Caco-2 (cell line): Measurements from ENCODE around the gene GGT5. TPM values are rescaled to one million over a fixed set of nuclear protein-coding genes. Genes with fewer than 3 reads are reported as not detected.

ENCODE experiments used
- BruUV-seq: library from RNA; stranded (reverse); fragments of 400-500 nt; replicated peaks from 2 replicates; lab custom pipeline; 2021; lab: Mats Ljungman, UMichigan
- CTCF ChIA-PET: fragments of 300-600 bp; sonication (Branson Sonifier 250); formaldehyde crosslinking; loops from one replicate; lab custom pipeline; 2022; ENCODE audit warnings: antibody characterized with exemption; lab: Charles Lee
- POLR2A ChIA-PET: fragments of 300-600 bp; sonication (Branson Sonifier 250); formaldehyde crosslinking; loops from one replicate; lab custom pipeline; 2022; ENCODE audit warnings: antibody characterized with exemption; lab: Charles Lee
- DNase-seq, 2 experiments: peaks; one replicate each; pipeline versions ENCODE4 v3.0.0 to v3.0.0-alpha.2; 2020 to 2022
- H3K27me3 ChIP-seq: replicated peaks from 2 replicates; pipeline ENCODE4 v1.6.0; 2011; ENCODE audit warnings: low read length; ENCODE audit not compliant: control insufficient read depth, insufficient read depth
- H3K36me3 ChIP-seq: 2 replicates; pipeline ENCODE4 v1.5.1; 2011; ENCODE audit warnings: low read length; ENCODE audit not compliant: control insufficient read depth, insufficient read depth
- H3K4me1 ChIP-seq: fragments of 250-450 bp; sonication (Bioruptor Pico); 2 replicates; pipeline ENCODE4 v1.5.1; 2020; ENCODE audit warnings: mild to moderate bottlenecking
- H3K4me3 ChIP-seq: 2 replicates; pipeline ENCODE4 v1.5.1; 2011; ENCODE audit warnings: low read depth, mild to moderate bottlenecking, control low read depth, low read length
- H3K9me3 ChIP-seq: fragments of 250-450 bp; sonication (Bioruptor Pico); 2 replicates; pipeline ENCODE4 v1.5.1; 2020; ENCODE audit warnings: mild to moderate bottlenecking, moderate library complexity
- H3K27ac Mint-ChIP-seq: one replicate; pipeline ENCODE4 v1.8.0; 2022; ENCODE audit warnings: mixed read lengths; ENCODE audit not compliant: unreplicated experiment
- H3K27me3 Mint-ChIP-seq: one replicate; pipeline ENCODE4 v1.8.0; 2022; ENCODE audit warnings: mixed read lengths; ENCODE audit not compliant: insufficient read depth, unreplicated experiment
- H3K36me3 Mint-ChIP-seq: one replicate; pipeline ENCODE4 v1.8.0; 2022; ENCODE audit warnings: mild to moderate bottlenecking, mixed read lengths; ENCODE audit not compliant: insufficient read depth, unreplicated experiment
- H3K4me1 Mint-ChIP-seq: one replicate; pipeline ENCODE4 v1.8.0; 2022; ENCODE audit warnings: low read depth, mixed read lengths; ENCODE audit not compliant: unreplicated experiment
- H3K4me3 Mint-ChIP-seq: one replicate; pipeline ENCODE4 v1.8.0; 2022; ENCODE audit warnings: mild to moderate bottlenecking, moderate library complexity, mixed read lengths; ENCODE audit not compliant: unreplicated experiment
- H3K9me3 Mint-ChIP-seq: one replicate; pipeline ENCODE4 v1.8.0; 2022; ENCODE audit warnings: mixed read lengths; ENCODE audit not compliant: unreplicated experiment
- intact Hi-C: fragments of 100-400 bp; cut with micrococcal nuclease; formaldehyde crosslinking; loops from one replicate; pipeline ENCODE4 v1.10.0; 2022; ENCODE audit not compliant: unreplicated experiment
- total RNA-seq: library from RNA; stranded (reverse); gene quantifications from 2 replicates; pipeline ENCODE4 v1.2.3, GENCODE V29; 2022
- TF ChIP-seq, protein P1 (sequence below), 2 experiments: fragments of 200-600 bp in 1 of 2; IDR thresholded peaks; 1 replicate in 1 of 2; 2 replicates in 1 of 2; pipeline versions ENCODE4 v1.5.1 to v1.8.0; 2011 to 2022; ENCODE audit warnings: antibody characterized with exemption in 1 of 2, control low read depth in 1 of 2, inconsistent platforms in 1 of 2, low read depth in 1 of 2, low read length in 1 of 2, mild to moderate bottlenecking in 1 of 2, moderate library complexity in 1 of 2; ENCODE audit not compliant: insufficient read depth in 1 of 2, severe bottlenecking in 1 of 2, unreplicated experiment in 1 of 2

The GGT5 gene
- total RNA-seq, 1 experiment from 2014 or later = 0.66 TPM

DNA sequence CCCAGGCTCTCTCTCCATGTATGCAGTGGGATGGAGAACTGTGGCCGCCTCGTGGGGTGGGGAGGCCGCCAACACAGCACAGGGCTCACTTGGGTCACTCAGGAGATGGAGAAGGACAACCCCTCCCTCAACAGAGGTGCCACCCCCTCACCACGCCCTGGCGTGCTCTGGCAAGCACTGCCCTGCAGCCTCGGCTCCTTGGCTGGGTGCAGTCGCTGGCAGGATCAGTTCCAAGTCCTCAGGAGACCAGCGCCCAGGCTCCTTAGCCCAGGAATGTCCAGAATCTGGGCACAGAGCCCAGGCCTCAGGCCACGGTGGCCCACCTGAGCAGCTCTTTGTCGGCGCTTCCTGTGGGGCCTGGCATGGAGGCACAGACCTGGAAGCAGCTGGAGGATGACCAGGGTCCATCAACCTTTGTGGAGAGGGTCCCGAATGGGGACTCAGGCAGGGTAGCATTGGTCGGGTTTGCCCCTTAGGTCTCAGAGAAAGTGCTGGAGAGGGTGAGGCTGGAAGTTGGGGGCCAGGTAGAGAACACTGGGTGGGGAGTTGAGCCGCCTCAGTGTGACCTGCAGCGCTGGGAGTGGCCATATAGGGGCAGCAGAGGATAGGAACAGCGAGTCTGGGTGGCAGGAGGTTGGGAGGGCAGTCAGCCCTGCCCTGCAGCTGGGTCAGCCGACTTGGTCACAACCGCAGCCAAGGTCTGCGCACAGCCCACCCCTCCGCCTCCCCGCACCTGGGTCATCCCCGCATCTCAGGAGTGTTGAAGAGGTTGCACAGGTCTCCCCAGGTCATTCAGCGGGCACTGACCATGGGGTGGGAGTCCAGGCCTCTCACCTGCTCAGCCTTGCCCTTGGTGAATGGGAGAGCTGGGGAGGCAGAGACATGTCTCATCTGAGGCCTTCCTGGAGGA lies 55.4 kb downstream of the GGT5 start:
- no peak overlapping the region for H3K4me3 ChIP-seq
- DNase-seq = peak; percentile 69 to 81

DNA sequence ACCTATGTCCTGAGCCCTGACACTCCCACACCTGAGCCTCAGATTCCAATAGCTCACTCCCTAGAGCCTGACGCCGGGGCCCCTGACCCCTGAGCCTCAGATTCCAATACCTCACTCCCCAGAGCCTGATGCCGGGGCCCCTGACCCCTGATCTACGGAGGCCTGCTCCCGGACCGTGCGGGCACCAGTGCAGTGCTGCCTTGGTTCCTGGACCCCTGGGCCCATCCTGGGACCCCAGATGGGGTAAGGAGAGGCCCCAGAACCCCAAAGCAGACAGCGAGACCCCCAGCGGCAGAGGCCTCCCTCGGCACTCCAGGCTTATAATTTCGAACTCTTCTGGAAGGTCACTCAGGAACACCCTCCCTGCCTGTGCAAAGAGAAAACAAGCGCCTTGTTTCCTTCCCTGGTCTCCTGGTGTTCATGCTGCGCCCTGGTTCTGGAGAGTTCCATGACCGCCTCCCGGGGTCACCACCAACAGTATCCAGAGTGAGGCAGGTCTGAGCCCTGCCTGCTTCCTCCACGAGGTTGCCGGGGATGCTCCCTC lies 56.1 kb downstream of the GGT5 start:
- BruUV-seq = no TSS peak
- H3K27me3 Mint-ChIP-seq = no peaks in the 10 kb centered on the region
- no peak overlapping the region for H3K27ac Mint-ChIP-seq
- peaks cover 25% of the 10 kb centered on the region for H3K4me1 Mint-ChIP-seq
- no peaks in the 10 kb centered on the region for H3K9me3 Mint-ChIP-seq
- Histone ChIP-seq H3K4me1 (peaks cover 18% of the 10 kb centered on the region; the same call in 1 of the 2 replicates), H3K4me3 (no peak overlapping the region), H3K36me3 (no peaks in the 10 kb centered on the region), H3K27me3 (no peaks in the 10 kb centered on the region), H3K9me3 (peaks cover 4% of the 10 kb centered on the region; the same call in 1 of the 2 replicates)
- intact Hi-C loops = loop anchor here (1.0 to 2.0 kb wide), 2 partner anchors 59 to 70 kb away; no protein-coding TSS in a partner anchor
- H3K36me3 Mint-ChIP-seq = peaks cover 10% of the 10 kb centered on the region
- DNase-seq = no peak
- no peak overlapping the region for H3K4me3 Mint-ChIP-seq
- TF ChIP-seq, protein P1, sequence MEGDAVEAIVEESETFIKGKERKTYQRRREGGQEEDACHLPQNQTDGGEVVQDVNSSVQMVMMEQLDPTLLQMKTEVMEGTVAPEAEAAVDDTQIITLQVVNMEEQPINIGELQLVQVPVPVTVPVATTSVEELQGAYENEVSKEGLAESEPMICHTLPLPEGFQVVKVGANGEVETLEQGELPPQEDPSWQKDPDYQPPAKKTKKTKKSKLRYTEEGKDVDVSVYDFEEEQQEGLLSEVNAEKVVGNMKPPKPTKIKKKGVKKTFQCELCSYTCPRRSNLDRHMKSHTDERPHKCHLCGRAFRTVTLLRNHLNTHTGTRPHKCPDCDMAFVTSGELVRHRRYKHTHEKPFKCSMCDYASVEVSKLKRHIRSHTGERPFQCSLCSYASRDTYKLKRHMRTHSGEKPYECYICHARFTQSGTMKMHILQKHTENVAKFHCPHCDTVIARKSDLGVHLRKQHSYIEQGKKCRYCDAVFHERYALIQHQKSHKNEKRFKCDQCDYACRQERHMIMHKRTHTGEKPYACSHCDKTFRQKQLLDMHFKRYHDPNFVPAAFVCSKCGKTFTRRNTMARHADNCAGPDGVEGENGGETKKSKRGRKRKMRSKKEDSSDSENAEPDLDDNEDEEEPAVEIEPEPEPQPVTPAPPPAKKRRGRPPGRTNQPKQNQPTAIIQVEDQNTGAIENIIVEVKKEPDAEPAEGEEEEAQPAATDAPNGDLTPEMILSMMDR (IDR thresholded peaks at IDR 0.05; ENCODE audit: insufficient read depth in 1 of 2, low read depth in 1 of 2, low read length in 1 of 2, severe bottlenecking in 1 of 2, unreplicated experiment in 1 of 2) = no peak
- ChIA-PET POLR2A (no interaction called here), CTCF (interaction anchor here (1.3 to 2.4 kb wide), 2 partner anchors 8 to 59 kb away, joined by 6 to 51 read pairs; partner anchors contain the start of gene SUSD2)

More for the DNA sequence above, 55.4 kb downstream of the GGT5 start:
- CTCF ChIA-PET = interaction anchor here (0.5 to 2.4 kb wide), 7 partner anchors 9 to 128 kb away, joined by 3 to 51 read pairs (median 4); partner anchors contain the start of gene SUSD2
- H3K36me3 ChIP-seq = no peaks in the 10 kb centered on the region
- POLR2A ChIA-PET = no interaction called here
- H3K9me3 ChIP-seq = peaks cover 4% of the 10 kb centered on the region; the same call in 1 of the 2 replicates
- H3K4me1 ChIP-seq = peaks cover 18% of the 10 kb centered on the region; the same call in 1 of the 2 replicates
- BruUV-seq = no TSS peak
- Mint-ChIP-seq H3K4me3 (no peak overlapping the region), H3K36me3 (peaks cover 10% of the 10 kb centered on the region), H3K27ac (peak overlapping the region; percentile 60), H3K9me3 (no peaks in the 10 kb centered on the region), H3K27me3 (no peaks in the 10 kb centered on the region), H3K4me1 (peaks cover 25% of the 10 kb centered on the region)
- TF ChIP-seq, protein P1 (IDR thresholded peaks at IDR 0.05; ENCODE audit: insufficient read depth in 1 of 2, low read depth in 1 of 2, low read length in 1 of 2, severe bottlenecking in 1 of 2, unreplicated experiment in 1 of 2) = peak; percentile 88 to 93
- intact Hi-C loops = loop anchor here (1.0 to 2.0 kb wide), 2 partner anchors 58 to 69 kb away; no protein-coding TSS in a partner anchor
- H3K27me3 ChIP-seq = no peaks in the 10 kb centered on the region
